ENCODE results near the gene LONRF2. TPM values are rescaled to one million over a fixed set of nuclear protein-coding genes. Genes with fewer than 3 reads are reported as not detected.

LONRF2 gene
- total RNA-seq, 1 donor from 2014 or later: 0.45 TPM

GRCh38 chr2:100302585-100302892 is 19.8 kb downstream of the LONRF2 start:
- H3K4me1 ChIP-seq (ENCODE audit: insufficient read depth, low read length): no peaks in the 10 kb centered on the region
- no peak overlapping the region for H2AFZ ChIP-seq (ENCODE audit: low read depth, low read length)
- H3K27ac ChIP-seq (ENCODE audit: low read depth, low read length): no peak overlapping the region
- H3K4me3 Mint-ChIP-seq (ENCODE audit: unreplicated experiment): no peak overlapping the region
- DNase-seq (ENCODE audit: low read depth): no peak
- no peak overlapping the region for H3K4me3 ChIP-seq (ENCODE audit: insufficient read depth, low read depth, low read length)
- H3K4me1 Mint-ChIP-seq (ENCODE audit: low read depth, unreplicated experiment): no peaks in the 10 kb centered on the region
- H3K27me3 ChIP-seq (ENCODE audit: insufficient read depth, low read length): peaks cover 3% of the 10 kb centered on the region
- H4K20me1 ChIP-seq (ENCODE audit: insufficient read depth, low read length): no peaks in the 10 kb centered on the region
- H3K9me3 ChIP-seq (ENCODE audit: insufficient read depth, low read depth, low read length): no peaks in the 10 kb centered on the region
- no peaks in the 10 kb centered on the region for H3K27me3 Mint-ChIP-seq (ENCODE audit: low read depth, unreplicated experiment)
- no peak for FAIRE-seq
- H3K4me2 ChIP-seq (ENCODE audit: low read length): no peak overlapping the region
- H3K9ac ChIP-seq (ENCODE audit: low read length): no peak overlapping the region
- no peaks in the 10 kb centered on the region for H3K79me2 ChIP-seq (ENCODE audit: insufficient read depth, low read length)
- TF ChIP-seq CTCF (IDR thresholded peaks at IDR 0.05; ENCODE audit: insufficient read depth, low read depth, low read length) (no peak), EZH2 (IDR thresholded peaks at IDR 0.05; ENCODE audit: insufficient read depth, low read length) (no peak)
- H3K36me3 Mint-ChIP-seq (ENCODE audit: low read depth, unreplicated experiment): peaks cover 2% of the 10 kb centered on the region
- peaks cover 7% of the 10 kb centered on the region for H3K9me3 Mint-ChIP-seq (ENCODE audit: unreplicated experiment)
- H3K36me3 ChIP-seq (ENCODE audit: insufficient read depth, low read length): no peaks in the 10 kb centered on the region
- no peak overlapping the region for H3K27ac Mint-ChIP-seq (ENCODE audit: unreplicated experiment)

- no peaks in the 10 kb centered on the region for H3K36me3 ChIP-seq (ENCODE audit: insufficient read depth, low read length)
- no peaks in the 10 kb centered on the region for H4K20me1 ChIP-seq (ENCODE audit: insufficient read depth, low read length)
- peaks cover 3% of the 10 kb centered on the region for H3K27me3 ChIP-seq (ENCODE audit: insufficient read depth, low read length)
- H3K9ac ChIP-seq (ENCODE audit: low read length): no peak overlapping the region
- H3K4me3 Mint-ChIP-seq (ENCODE audit: unreplicated experiment): no peak overlapping the region
- H3K4me3 ChIP-seq (ENCODE audit: insufficient read depth, low read depth, low read length): no peak overlapping the region
- no peaks in the 10 kb centered on the region for H3K4me1 ChIP-seq (ENCODE audit: insufficient read depth, low read length)
- peaks cover 7% of the 10 kb centered on the region for H3K9me3 Mint-ChIP-seq (ENCODE audit: unreplicated experiment)
- H3K36me3 Mint-ChIP-seq (ENCODE audit: low read depth, unreplicated experiment): peaks cover 2% of the 10 kb centered on the region
- FAIRE-seq: no peak
- no peak overlapping the region for H3K4me2 ChIP-seq (ENCODE audit: low read length)
- H2AFZ ChIP-seq (ENCODE audit: low read depth, low read length): no peak overlapping the region
- H3K27ac Mint-ChIP-seq (ENCODE audit: unreplicated experiment): no peak overlapping the region
- no peaks in the 10 kb centered on the region for H3K9me3 ChIP-seq (ENCODE audit: insufficient read depth, low read depth, low read length)
- DNase-seq (ENCODE audit: low read depth): no peak
- no peaks in the 10 kb centered on the region for H3K79me2 ChIP-seq (ENCODE audit: insufficient read depth, low read length)
- no peak overlapping the region for H3K27ac ChIP-seq (ENCODE audit: low read depth, low read length)
- TF ChIP-seq EZH2 (IDR thresholded peaks at IDR 0.05; ENCODE audit: insufficient read depth, low read length): no peak
- TF ChIP-seq CTCF (IDR thresholded peaks at IDR 0.05; ENCODE audit: insufficient read depth, low read depth, low read length): no peak
- H3K4me1 Mint-ChIP-seq (ENCODE audit: low read depth, unreplicated experiment): no peaks in the 10 kb centered on the region
- no peaks in the 10 kb centered on the region for H3K27me3 Mint-ChIP-seq (ENCODE audit: low read depth, unreplicated experiment)
Observed at GRCh38 chr2:100301881-100302584, 20.3 kb downstream of the LONRF2 start.

- H3K4me1 Mint-ChIP-seq (ENCODE audit: low read depth, unreplicated experiment): no peaks in the 10 kb centered on the region
- Histone ChIP-seq H3K4me2 (ENCODE audit: low read length) (no peak overlapping the region), H3K27me3 (ENCODE audit: insufficient read depth, low read length) (peaks cover 3% of the 10 kb centered on the region), H3K79me2 (ENCODE audit: insufficient read depth, low read length) (no peaks in the 10 kb centered on the region), H3K4me1 (ENCODE audit: insufficient read depth, low read length) (no peaks in the 10 kb centered on the region), H2AFZ (ENCODE audit: low read depth, low read length) (no peak overlapping the region), H3K9me3 (ENCODE audit: insufficient read depth, low read depth, low read length) (no peaks in the 10 kb centered on the region), H3K27ac (ENCODE audit: low read depth, low read length) (no peak overlapping the region), H3K4me3 (ENCODE audit: insufficient read depth, low read depth, low read length) (no peak overlapping the region), H4K20me1 (ENCODE audit: insufficient read depth, low read length) (no peaks in the 10 kb centered on the region), H3K9ac (ENCODE audit: low read length) (no peak overlapping the region), H3K36me3 (ENCODE audit: insufficient read depth, low read length) (no peaks in the 10 kb centered on the region)
- H3K4me3 Mint-ChIP-seq (ENCODE audit: unreplicated experiment): no peak overlapping the region
- peaks cover 3% of the 10 kb centered on the region for H3K36me3 Mint-ChIP-seq (ENCODE audit: low read depth, unreplicated experiment)
- no peak for TF ChIP-seq EZH2 (IDR thresholded peaks at IDR 0.05; ENCODE audit: insufficient read depth, low read length)
- no peak for TF ChIP-seq CTCF (IDR thresholded peaks at IDR 0.05; ENCODE audit: insufficient read depth, low read depth, low read length)
- H3K27me3 Mint-ChIP-seq (ENCODE audit: low read depth, unreplicated experiment): no peaks in the 10 kb centered on the region
- H3K9me3 Mint-ChIP-seq (ENCODE audit: unreplicated experiment): peaks cover 7% of the 10 kb centered on the region
- FAIRE-seq: no peak
- no peak overlapping the region for H3K27ac Mint-ChIP-seq (ENCODE audit: unreplicated experiment)
- no peak for DNase-seq (ENCODE audit: low read depth)
Observed at GRCh38 chr2:100299548-100299947, 22.8 kb downstream of the LONRF2 start.

Measured in astrocyte (in vitro differentiated cells and primary cell).